ENCODE data around the gene ETFB. TPM values are rescaled to one million over a fixed set of nuclear protein-coding genes. Genes with fewer than 3 reads are reported as not detected.
A peak's percentile ranks its signal among the peaks of the same experiment; 100 is the strongest.

Gene ETFB
- total and polyA plus RNA-seq, 9 of the 15 experiments (the other 6 are each of a cell fraction or from before 2014, with no cell fraction given): 18.1 to 143 (median 96.1) TPM

DNA sequence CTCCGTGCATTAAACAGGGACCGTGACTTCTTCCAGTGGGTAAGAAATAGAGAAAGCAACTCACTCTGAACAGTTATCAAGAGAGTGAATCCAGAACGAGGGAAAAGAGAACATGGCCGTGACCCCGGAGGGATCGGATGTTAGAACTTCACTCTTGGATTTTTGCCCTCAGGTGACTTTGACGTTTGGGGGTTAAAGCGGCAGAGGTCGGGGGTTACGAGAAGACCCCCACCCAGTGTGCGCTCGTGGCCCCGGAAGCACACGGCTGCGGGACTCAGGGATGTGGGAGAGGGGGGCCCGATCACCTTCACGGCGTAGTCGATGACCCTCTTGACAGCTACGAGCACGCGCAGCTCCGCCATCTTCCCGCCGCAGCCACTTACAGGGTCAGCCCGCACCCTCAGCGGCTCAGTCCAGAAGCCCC, at the start of gene ETFB (continued):
- TF ChIP-seq RBBP5 (IDR thresholded peaks at IDR 0.05; ENCODE audit: borderline replicate concordance, insufficient read depth, low read length, poor library complexity, severe bottlenecking): peak; percentile 55
- no peak for TF ChIP-seq ZNF766 (CRISPR knock-in tag; conservative IDR thresholded peaks at IDR 0.05)
- peak; percentile 9; the same call in 1 of the 2 replicates for TF ChIP-seq ZBTB1 (CRISPR knock-in tag; IDR thresholded peaks at IDR 0.05; ENCODE audit: borderline replicate concordance, low read depth)
- no peak for TF ChIP-seq ZNF146 (CRISPR knock-in tag; IDR thresholded peaks at IDR 0.05; ENCODE audit: unreplicated experiment)
- TF ChIP-seq PPARD (CRISPR knock-in tag; IDR thresholded peaks at IDR 0.05): no peak
- no peak for TF ChIP-seq GTF2E2 (tag; IDR thresholded peaks at IDR 0.05)
- no peak for TF ChIP-seq ZNF140 (CRISPR knock-in tag; IDR thresholded peaks at IDR 0.05)
- TF ChIP-seq ZNF507 (tag; conservative IDR thresholded peaks at IDR 0.05): no peak
- peak in 1 of 2 experiments; percentile 75; a peak in 1 of 4 replicates for TF ChIP-seq SIN3A (IDR thresholded peaks at IDR 0.05; ENCODE audit: borderline replicate concordance in 2 of 2, control insufficient read depth in 1 of 2, low read depth in 2 of 2, low read length in 2 of 2)
- TF ChIP-seq NFE2L1 (tag; IDR thresholded peaks at IDR 0.05; ENCODE audit: borderline replicate concordance, low read depth): no peak
- no peak for TF ChIP-seq TSC22D4 (tag; IDR thresholded peaks at IDR 0.05)
- TF ChIP-seq, protein P1, sequence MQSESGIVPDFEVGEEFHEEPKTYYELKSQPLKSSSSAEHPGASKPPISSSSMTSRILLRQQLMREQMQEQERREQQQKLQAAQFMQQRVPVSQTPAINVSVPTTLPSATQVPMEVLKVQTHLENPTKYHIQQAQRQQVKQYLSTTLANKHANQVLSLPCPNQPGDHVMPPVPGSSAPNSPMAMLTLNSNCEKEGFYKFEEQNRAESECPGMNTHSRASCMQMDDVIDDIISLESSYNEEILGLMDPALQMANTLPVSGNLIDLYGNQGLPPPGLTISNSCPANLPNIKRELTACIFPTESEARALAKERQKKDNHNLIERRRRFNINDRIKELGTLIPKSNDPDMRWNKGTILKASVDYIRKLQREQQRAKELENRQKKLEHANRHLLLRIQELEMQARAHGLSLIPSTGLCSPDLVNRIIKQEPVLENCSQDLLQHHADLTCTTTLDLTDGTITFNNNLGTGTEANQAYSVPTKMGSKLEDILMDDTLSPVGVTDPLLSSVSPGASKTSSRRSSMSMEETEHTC (IDR thresholded peaks at IDR 0.05): no peak
- TF ChIP-seq SPI1 (IDR thresholded peaks at IDR 0.05; ENCODE audit: borderline replicate concordance, low read depth, low read length): no peak
- TF ChIP-seq NFE2 (IDR thresholded peaks at IDR 0.05; ENCODE audit: low read depth): no peak
- TF ChIP-seq, protein P2, sequence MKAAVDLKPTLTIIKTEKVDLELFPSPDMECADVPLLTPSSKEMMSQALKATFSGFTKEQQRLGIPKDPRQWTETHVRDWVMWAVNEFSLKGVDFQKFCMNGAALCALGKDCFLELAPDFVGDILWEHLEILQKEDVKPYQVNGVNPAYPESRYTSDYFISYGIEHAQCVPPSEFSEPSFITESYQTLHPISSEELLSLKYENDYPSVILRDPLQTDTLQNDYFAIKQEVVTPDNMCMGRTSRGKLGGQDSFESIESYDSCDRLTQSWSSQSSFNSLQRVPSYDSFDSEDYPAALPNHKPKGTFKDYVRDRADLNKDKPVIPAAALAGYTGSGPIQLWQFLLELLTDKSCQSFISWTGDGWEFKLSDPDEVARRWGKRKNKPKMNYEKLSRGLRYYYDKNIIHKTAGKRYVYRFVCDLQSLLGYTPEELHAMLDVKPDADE (conservative IDR thresholded peaks at IDR 0.05; ENCODE audit: control insufficient read depth, low read depth, low read length): no peak; the same call in 1 of the 2 replicates
- TF ChIP-seq KLF1 (tag; IDR thresholded peaks at IDR 0.05): no peak
- TF ChIP-seq, protein P3, sequence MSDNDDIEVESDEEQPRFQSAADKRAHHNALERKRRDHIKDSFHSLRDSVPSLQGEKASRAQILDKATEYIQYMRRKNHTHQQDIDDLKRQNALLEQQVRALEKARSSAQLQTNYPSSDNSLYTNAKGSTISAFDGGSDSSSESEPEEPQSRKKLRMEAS (CRISPR knock-in tag; IDR thresholded peaks at IDR 0.05): peak; percentile 62; the same call in 1 of the 2 replicates
- TF ChIP-seq ZNF586 (CRISPR knock-in tag; conservative IDR thresholded peaks at IDR 0.05): no peak
- TF ChIP-seq SETDB1 (IDR thresholded peaks at IDR 0.05; ENCODE audit: low read length): no peak
- no peak for TF ChIP-seq CBFB (CRISPR knock-in tag; IDR thresholded peaks at IDR 0.05)
- TF ChIP-seq FOXJ3 (CRISPR knock-in tag; IDR thresholded peaks at IDR 0.05): no peak
- TF ChIP-seq ZNF778 (CRISPR knock-in tag; IDR thresholded peaks at IDR 0.05): no peak
- no peak for TF ChIP-seq ATF1 (CRISPR knock-in tag; IDR thresholded peaks at IDR 0.05)
- TF ChIP-seq ATF1 (tag; IDR thresholded peaks at IDR 0.05): peak; percentile 22; the same call in 1 of the 2 replicates
- no peak for TF ChIP-seq PHB2 (IDR thresholded peaks at IDR 0.05; ENCODE audit: low read depth)
- TF ChIP-seq NR2F6 (CRISPR knock-in tag; IDR thresholded peaks at IDR 0.05): no peak
- TF ChIP-seq NR2C2 (CRISPR knock-in tag; IDR thresholded peaks at IDR 0.05): 0 out of 2 replicates have a peak, but pooled peaks have one; percentile 36
- TF ChIP-seq NR2C2 (tag; IDR thresholded peaks at IDR 0.05): peak; percentile 94
- TF ChIP-seq RNF2 (IDR thresholded peaks at IDR 0.05): no peak
- no peak for TF ChIP-seq KAT2B (IDR thresholded peaks at IDR 0.05; ENCODE audit: low read depth, low read length)

Data from K562 (cell line).